GM12892 (cell line): ENCODE results near the gene KLK5.

ENCODE experiments used
- POLR2A ChIP-seq: IDR thresholded peaks from 2 replicates; pipeline ENCODE4 v1.6.1; 2011; ENCODE audit warnings: low read depth, low read length, control low read depth
- POLR2AphosphoS5 ChIP-seq: IDR thresholded peaks from 2 replicates; pipeline ENCODE4 v1.6.1; 2011; ENCODE audit warnings: low read depth, low read length, control low read depth
- TAF1 ChIP-seq: IDR thresholded peaks from 2 replicates; pipeline ENCODE4 v1.6.1; 2011; ENCODE audit warnings: low read depth, mild to moderate bottlenecking, control low read depth, low read length, borderline replicate concordance

DNA sequence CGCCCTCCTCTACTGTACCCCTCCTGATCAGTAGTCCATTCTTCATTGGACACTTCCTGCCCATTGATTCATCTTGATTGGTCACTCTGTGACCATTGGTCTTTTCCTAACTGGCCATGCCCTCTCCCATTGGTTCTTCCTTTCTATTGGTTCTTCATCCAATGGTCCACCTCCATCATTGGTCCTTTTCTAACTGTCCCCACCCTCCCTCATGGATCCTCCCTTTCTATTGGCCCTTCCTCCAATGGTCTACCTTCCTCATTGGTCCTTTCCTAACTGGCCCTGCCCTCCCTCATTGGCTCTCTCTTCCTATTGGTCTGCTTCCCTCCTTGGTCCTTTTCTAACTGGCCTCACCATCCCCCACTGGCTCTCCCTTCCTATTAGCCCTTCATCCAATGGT lies 9.4 kb upstream of the KLK5 start:
- TF ChIP-seq POLR2AphosphoS5 = no peak
- TF ChIP-seq POLR2A = no peak
- TF ChIP-seq TAF1 = no peak
